Stomach (tissue), 4 donors: ENCODE results near the gene LRRC3.

Experiments
- EP300 ChIP-seq: sonication (generic); formaldehyde crosslinking; IDR thresholded peaks from one replicate; pipeline ENCODE4 v1.6.1; 2017; ENCODE audit warnings: antibody characterized with exemption
- POLR2A ChIP-seq, 4 donors: fragments of 450-650 bp; IDR thresholded peaks; one replicate each; pipeline ENCODE4 v1.6.1; 2016; ENCODE audit warnings: antibody characterized with exemption in 4 of 4, control low read depth in 2 of 4, mild to moderate bottlenecking in 1 of 4, moderate library complexity in 1 of 4
- POLR2AphosphoS5 ChIP-seq, 3 donors: sonication (generic); formaldehyde crosslinking; IDR thresholded peaks; one replicate each; pipeline ENCODE4 v1.6.1; 2016; ENCODE audit warnings: antibody characterized with exemption in 3 of 3
- TF ChIP-seq, protein P1 (sequence below), 7 experiments: fragments of 450-650 bp in 4 of 7; fragments of 200-600 bp in 3 of 7; sonication (generic) in 3 of 7; IDR thresholded peaks; one replicate each; pipeline ENCODE4 v1.5.1; 2016 to 2019; ENCODE audit warnings: antibody characterized with exemption in 7 of 7, control low read depth in 2 of 7, mild to moderate bottlenecking in 1 of 7

GRCh38 chr21:44471341-44471740 is 16.0 kb downstream of the LRRC3 start:
- TF ChIP-seq EP300, result no peak
- TF ChIP-seq, protein P1, sequence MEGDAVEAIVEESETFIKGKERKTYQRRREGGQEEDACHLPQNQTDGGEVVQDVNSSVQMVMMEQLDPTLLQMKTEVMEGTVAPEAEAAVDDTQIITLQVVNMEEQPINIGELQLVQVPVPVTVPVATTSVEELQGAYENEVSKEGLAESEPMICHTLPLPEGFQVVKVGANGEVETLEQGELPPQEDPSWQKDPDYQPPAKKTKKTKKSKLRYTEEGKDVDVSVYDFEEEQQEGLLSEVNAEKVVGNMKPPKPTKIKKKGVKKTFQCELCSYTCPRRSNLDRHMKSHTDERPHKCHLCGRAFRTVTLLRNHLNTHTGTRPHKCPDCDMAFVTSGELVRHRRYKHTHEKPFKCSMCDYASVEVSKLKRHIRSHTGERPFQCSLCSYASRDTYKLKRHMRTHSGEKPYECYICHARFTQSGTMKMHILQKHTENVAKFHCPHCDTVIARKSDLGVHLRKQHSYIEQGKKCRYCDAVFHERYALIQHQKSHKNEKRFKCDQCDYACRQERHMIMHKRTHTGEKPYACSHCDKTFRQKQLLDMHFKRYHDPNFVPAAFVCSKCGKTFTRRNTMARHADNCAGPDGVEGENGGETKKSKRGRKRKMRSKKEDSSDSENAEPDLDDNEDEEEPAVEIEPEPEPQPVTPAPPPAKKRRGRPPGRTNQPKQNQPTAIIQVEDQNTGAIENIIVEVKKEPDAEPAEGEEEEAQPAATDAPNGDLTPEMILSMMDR (IDR thresholded peaks at IDR 0.05), result no peak
- no peak for TF ChIP-seq POLR2AphosphoS5 (IDR thresholded peaks at IDR 0.05)
- no peak for TF ChIP-seq POLR2A (IDR thresholded peaks at IDR 0.05)
